A673 (cell line): ENCODE results near the gene CTNNA3. TPM values are rescaled to one million over a fixed set of nuclear protein-coding genes. Genes with fewer than 3 reads are reported as not detected.

Source experiments
- BruUV-seq: library from RNA; stranded (reverse); fragments of 400-500 nt; replicated peaks from 2 replicates; lab custom pipeline; 2021; lab: Mats Ljungman, UMichigan
- CTCF ChIA-PET: fragments of 300-600 bp; sonication (Branson Sonifier 250); formaldehyde crosslinking; loops from one replicate; lab custom pipeline; 2022; ENCODE audit warnings: antibody characterized with exemption; lab: Charles Lee
- POLR2A ChIA-PET: fragments of 300-600 bp; sonication (Branson Sonifier 250); formaldehyde crosslinking; loops from one replicate; lab custom pipeline; 2022; ENCODE audit warnings: antibody characterized with exemption; ENCODE audit not compliant: low non-redundant PET; lab: Charles Lee
- DNase-seq: peaks from one replicate; pipeline ENCODE4 v3.0.0-alpha.2; 2015; ENCODE audit warnings: low spot score
- H3K27ac ChIP-seq: fragments of 200-600 bp; sonication (generic); 2 replicates; pipeline ENCODE4 v1.5.1; 2016; ENCODE audit warnings: mixed run types, low read depth, mild to moderate bottlenecking, mixed read lengths, antibody characterized with exemption, low read length; ENCODE audit not compliant: poor library complexity, severe bottlenecking
- H3K27me3 ChIP-seq: fragments of 200-600 bp; sonication (generic); replicated peaks from 2 replicates; pipeline ENCODE4 v1.6.1; 2017; ENCODE audit warnings: mixed run types, low read depth, mild to moderate bottlenecking, mixed read lengths, antibody characterized with exemption, low read length; ENCODE audit not compliant: insufficient read depth, poor library complexity
- H3K36me3 ChIP-seq: fragments of 200-600 bp; sonication (generic); 2 replicates; pipeline ENCODE4 v1.6.1; 2016; ENCODE audit warnings: mixed run types, mild to moderate bottlenecking, mixed read lengths, antibody characterized with exemption, low read length; ENCODE audit not compliant: insufficient read depth, poor library complexity, severe bottlenecking
- H3K4me1 ChIP-seq: fragments of 200-600 bp; sonication (generic); 2 replicates; pipeline ENCODE4 v1.6.1; 2017; ENCODE audit warnings: mixed run types, mild to moderate bottlenecking, mixed read lengths, antibody characterized with exemption, low read length; ENCODE audit not compliant: insufficient read depth, poor library complexity, severe bottlenecking
- H3K4me3 ChIP-seq: fragments of 200-600 bp; sonication (generic); 2 replicates; pipeline ENCODE4 v1.5.1; 2016; ENCODE audit warnings: low read depth, mixed run types, mild to moderate bottlenecking, mixed read lengths, low read length; ENCODE audit not compliant: poor library complexity, severe bottlenecking
- H3K9me3 ChIP-seq: fragments of 200-600 bp; sonication (generic); 2 replicates; pipeline ENCODE4 v1.6.1; 2016; ENCODE audit warnings: mixed run types, low read depth, mild to moderate bottlenecking, mixed read lengths, antibody characterized with exemption, low read length; ENCODE audit not compliant: poor library complexity, severe bottlenecking
- CTCF ChIP-seq: fragments of 300-800, 200-600 bp; sonication (generic); conservative IDR thresholded peaks from 2 replicates; pipeline ENCODE4 v1.5.1; 2017; ENCODE audit warnings: low read depth, mild to moderate bottlenecking, antibody characterized with exemption, low read length, moderate library complexity, mixed read lengths
- EZH2 ChIP-seq: fragments of 200-600 bp; sonication (generic); IDR thresholded peaks from 2 replicates; pipeline ENCODE4 v1.6.1; 2017; ENCODE audit warnings: borderline replicate concordance, low read depth, mild to moderate bottlenecking, mixed read lengths, antibody characterized with exemption, low read length; ENCODE audit not compliant: poor library complexity, severe bottlenecking
- intact Hi-C: fragments of 100-400 bp; cut with micrococcal nuclease; formaldehyde crosslinking; loops from one replicate; pipeline ENCODE4 v1.10.0; 2022; ENCODE audit not compliant: unreplicated experiment
- total RNA-seq: library from RNA; stranded (reverse); gene quantifications from 2 replicates; pipeline ENCODE4 v1.2.3, GENCODE V29; 2021

The CTNNA3 gene
- total RNA-seq, 1 experiment from 2014 or later: not detected

- Histone ChIP-seq H3K4me3 (no peak overlapping the region), H3K4me1 (no peaks in the 10 kb centered on the region), H3K9me3 (peaks cover 3% of the 10 kb centered on the region), H3K27me3 (no peaks in the 10 kb centered on the region), H3K27ac (no peak overlapping the region), H3K36me3 (no peaks in the 10 kb centered on the region)
- DNase-seq: no peak
- BruUV-seq: no TSS peak
- intact Hi-C loops: no loop called here
- TF ChIP-seq CTCF (no peak), EZH2 (no peak)
- ChIA-PET CTCF (no interaction called here), POLR2A (no interaction called here)
These were observed 1232.4 kb downstream of the CTNNA3 start for GRCh38 chr10:66463611-66464010.

GRCh38 chr10:66457629-66458028, 1238.4 kb downstream of the CTNNA3 start:
- ChIA-PET CTCF (no interaction called here), POLR2A (no interaction called here)
- no TSS peak for BruUV-seq

GRCh38 chr10:66455304-66455703, 1240.7 kb downstream of the CTNNA3 start:
- H3K36me3 ChIP-seq: no peaks in the 10 kb centered on the region
- intact Hi-C loops: no loop called here
- H3K27me3 ChIP-seq: no peaks in the 10 kb centered on the region
- ChIA-PET POLR2A (no interaction called here), CTCF (no interaction called here)
- no peaks in the 10 kb centered on the region for H3K4me1 ChIP-seq
- H3K9me3 ChIP-seq: peaks cover 9% of the 10 kb centered on the region
- peak; percentile 1 for DNase-seq
- TF ChIP-seq EZH2: no peak
- no peak for TF ChIP-seq CTCF
- H3K27ac ChIP-seq: no peak overlapping the region
- BruUV-seq: no TSS peak
- no peak overlapping the region for H3K4me3 ChIP-seq

More at GRCh38 chr10:66457629-66458028, 1238.4 kb downstream of the CTNNA3 start:
- H3K4me3 ChIP-seq: no peak overlapping the region
- DNase-seq: no peak
- TF ChIP-seq EZH2: no peak
- no peak for TF ChIP-seq CTCF
- no peaks in the 10 kb centered on the region for H3K9me3 ChIP-seq
- H3K36me3 ChIP-seq: no peaks in the 10 kb centered on the region
- no peaks in the 10 kb centered on the region for H3K27me3 ChIP-seq
- H3K4me1 ChIP-seq: no peaks in the 10 kb centered on the region
- intact Hi-C loops: no loop called here
- H3K27ac ChIP-seq: no peak overlapping the region
